Activated CD4-positive, alpha-beta memory T cell treated with anti-CD3 and anti-CD28 coated beads, Interleukin-2, amount 10 ng/mL, durations not matched to agents 7 days and 5 days (primary cell): Measurements from ENCODE around the gene GALNT12. TPM values are rescaled to one million over a fixed set of nuclear protein-coding genes. Genes with fewer than 3 reads are reported as not detected.

Experiments used
- total RNA-seq, 2 experiments: library from RNA; stranded (reverse); gene quantifications; one replicate each; pipeline ENCODE4 v1.2.3, GENCODE V29; 2021

The GALNT12 gene
- total RNA-seq, 2 experiments from 2014 or later: 2.0 to 2.2 TPM

Other genes starting within 250 kb of the GALNT12 start
- gene GABBR2, start 98.7 kb upstream of the GALNT12 start, total RNA-seq: not detected
- 1 to 10 TPM; 2.7 to 4.7 TPM for gene ANKS6, start 11.1 kb upstream of the GALNT12 start, total RNA-seq
- under 1 TPM; 0.30 to 0.33 TPM for gene COL15A1, start 136.2 kb downstream of the GALNT12 start, total RNA-seq